K562 (cell line): ENCODE data around the gene TRPM4. TPM values are rescaled to one million over a fixed set of nuclear protein-coding genes. Genes with fewer than 3 reads are reported as not detected.

Experiments
- BACH1 ChIP-seq: fragments of 200-800 bp; sonication (Bioruptor generic); IDR thresholded peaks from 2 replicates; pipeline ENCODE4 v1.6.1; 2016; ENCODE audit warnings: missing genetic modification characterization, missing compliant biosample characterization
- BRF1 ChIP-seq: IDR thresholded peaks from 3 replicates; pipeline ENCODE4 v1.6.1; 2011; ENCODE audit warnings: borderline replicate concordance, mild to moderate bottlenecking; ENCODE audit not compliant: insufficient read length; ENCODE audit errors: extremely low read depth
- COPS2 ChIP-seq: fragments of 450-650 bp; conservative IDR thresholded peaks from 2 replicates; pipeline ENCODE4 v1.6.1; 2016; ENCODE audit warnings: mild to moderate bottlenecking, moderate library complexity
- DMBX1 ChIP-seq: fragments of 250-450 bp; sonication (Bioruptor Pico); IDR thresholded peaks from 2 replicates; pipeline ENCODE4 v1.8.0; 2022; ENCODE audit warnings: inconsistent platforms, mild to moderate bottlenecking, moderate library complexity, borderline replicate concordance
- EGR1 ChIP-seq: fragments of 450-650 bp; conservative IDR thresholded peaks from 2 replicates; pipeline ENCODE4 v1.6.1; 2017; ENCODE audit warnings: mild to moderate bottlenecking
- KHSRP ChIP-seq: fragments of 450-650 bp; IDR thresholded peaks from 2 replicates; pipeline ENCODE4 v1.6.1; 2017
- NFIC ChIP-seq: fragments of 450-650 bp; IDR thresholded peaks from 2 replicates; pipeline ENCODE4 v1.6.1; 2017; ENCODE audit warnings: mild to moderate bottlenecking, inconsistent platforms
- POLR2A ChIP-seq: fragments of 450-650 bp; conservative IDR thresholded peaks from 2 replicates; pipeline ENCODE4 v1.6.1; 2016
- TAL1 ChIP-seq: fragments of 450-650 bp; IDR thresholded peaks from 2 replicates; pipeline ENCODE4 v1.6.1; 2016; ENCODE audit warnings: mild to moderate bottlenecking
- TGIF2 ChIP-seq: sonication (generic); formaldehyde crosslinking; IDR thresholded peaks from 2 replicates; pipeline ENCODE4 v1.8.1; 2022; ENCODE audit warnings: mild to moderate bottlenecking, missing genetic modification reagents, moderate library complexity
- U2AF1 ChIP-seq: fragments of 200-400 bp; formaldehyde crosslinking; optimal IDR thresholded peaks from 2 replicates; pipeline ENCODE3; 2017; ENCODE audit warnings: mild to moderate bottlenecking, low read depth, low read length, moderate library complexity
- ZNF143 ChIP-seq: sonication (generic); formaldehyde crosslinking; IDR thresholded peaks from 2 replicates; pipeline ENCODE4 v1.9.0; 2022; ENCODE audit warnings: mild to moderate bottlenecking, missing genetic modification reagents
- ZNF324 ChIP-seq: fragments of 250-450 bp; sonication (Bioruptor Pico); IDR thresholded peaks from 2 replicates; pipeline ENCODE4 v1.4.0; 2020; ENCODE audit warnings: mild to moderate bottlenecking
- polyA plus RNA-seq, 8 experiments: library from polyadenylated mRNA; depleted of rRNA in 4 of 8; stranded (reverse) in 5 of 8; unstranded in 3 of 8; fragments of >200 nt; fragmentation: Nextera tagmentation in 2 of 8; fragmentation: Illumina TruSeq in 1 of 8; extraction: Ambion mirVana in 2 of 8; extraction: Trizol in 1 of 8; gene quantifications; 2 replicates each; pipeline versions ENCODE4 v1.2.1 to v1.2.3, GENCODE V29; 2011 to 2014; ENCODE audit warnings: inconsistent platforms in 1 of 8, missing spikeins in 1 of 8
- total RNA-seq, 7 experiments: library from RNA; depleted of rRNA in 6 of 7; stranded (reverse); fragments of >200 nt in 6 of 7; fragmentation: Illumina TruSeq in 2 of 7; extraction: Trizol in 2 of 7; gene quantifications; 2 replicates each; pipeline versions ENCODE4 v1.2.1 to v1.2.3, GENCODE V29; 2011 to 2021; ENCODE audit warnings: low replicate concordance in 1 of 7
- TF ChIP-seq, protein P1 (sequence below): fragments of 200-800 bp; sonication (Bioruptor generic); IDR thresholded peaks from 2 replicates; pipeline ENCODE4 v1.6.1; 2017; ENCODE audit warnings: missing genetic modification characterization, missing compliant biosample characterization
- TF ChIP-seq, protein P2 (sequence below): sonication (generic); formaldehyde crosslinking; IDR thresholded peaks from 2 replicates; pipeline ENCODE4 v1.8.0; 2022; ENCODE audit warnings: missing genetic modification reagents, mild to moderate bottlenecking, moderate library complexity, borderline replicate concordance
- TF ChIP-seq, protein P3 (sequence below): fragments of 450-650 bp; IDR thresholded peaks from 2 replicates; pipeline ENCODE4 v1.6.1; 2016; ENCODE audit warnings: mild to moderate bottlenecking
- TF ChIP-seq, protein P4 (sequence below): fragments of 450-650 bp; formaldehyde crosslinking; IDR thresholded peaks from 2 replicates; pipeline ENCODE4 v1.4.0; 2020; ENCODE audit warnings: mild to moderate bottlenecking, moderate library complexity
- TF ChIP-seq, protein P5 (sequence below): fragments of 450-650 bp; IDR thresholded peaks from 2 replicates; pipeline ENCODE4 v1.7.0; 2016; ENCODE audit warnings: borderline replicate concordance
- TF ChIP-seq, protein P6 (sequence below): fragments of 450-650 bp; formaldehyde crosslinking; IDR thresholded peaks from 2 replicates; pipeline ENCODE4 v1.4.0; 2022; ENCODE audit warnings: missing genetic modification characterization

Gene TRPM4
- total and polyA plus RNA-seq, 9 of the 15 experiments (the other 6 are each of a cell fraction or from before 2014, with no cell fraction given): 6.5 to 45.4 (median 15.2) TPM

DNA sequence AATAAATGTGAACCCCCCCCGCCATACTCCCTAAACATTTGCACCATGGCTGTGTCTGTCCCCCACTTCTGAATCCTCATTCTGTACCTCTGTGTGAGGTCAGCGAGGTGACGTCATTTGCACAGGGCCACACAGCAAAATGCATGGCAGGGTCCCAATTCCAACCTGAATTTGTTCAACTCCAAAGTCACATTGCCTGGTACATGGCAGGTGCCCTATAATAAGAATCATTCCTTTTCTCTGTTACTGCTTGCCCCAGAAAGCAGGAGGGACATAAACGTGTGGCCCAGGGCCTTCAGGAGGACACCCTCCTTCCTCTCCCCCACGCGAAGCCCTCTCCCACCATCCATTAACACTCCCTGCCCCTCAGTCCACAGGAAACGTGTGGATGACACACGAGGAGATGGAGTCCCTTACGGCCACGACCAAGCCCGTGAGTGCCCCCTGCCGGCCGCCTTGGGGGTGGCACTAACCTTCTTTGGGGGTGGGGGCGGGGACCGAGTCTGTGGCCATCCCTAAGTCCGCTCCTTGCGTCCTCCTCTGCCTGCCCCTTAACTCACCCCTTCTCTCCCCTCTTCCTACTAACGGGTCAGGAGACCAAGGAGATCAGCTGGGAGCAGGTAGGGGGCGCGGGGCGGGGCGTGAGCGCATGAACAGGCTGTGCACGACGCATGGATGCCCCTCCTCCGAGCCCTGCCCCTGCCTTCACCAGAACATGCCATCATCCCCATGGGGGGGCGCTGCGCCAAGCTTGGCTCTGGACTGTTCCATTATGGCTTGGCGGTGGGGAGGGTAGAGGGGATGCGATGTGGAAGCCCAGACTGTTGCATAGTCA, 11.8 kb upstream of the TRPM4 start (continued):
- TF ChIP-seq ZNF324 (CRISPR knock-in tag) (no peak), EGR1 (peak; percentile 63; the same call in 1 of the 2 replicates), DMBX1 (no peak), TAL1 (no peak), BRF1 (no peak), BACH1 (tag) (no peak), KHSRP (no peak), NFIC (peak; percentile 14; the same call in 1 of the 2 replicates), TGIF2 (CRISPR knock-in tag) (no peak), POLR2A (0 out of 2 replicates have a peak, but pooled peaks have one; percentile 24), COPS2 (no peak), ZNF143 (no peak), U2AF1 (no peak)
- TF ChIP-seq, protein P1, sequence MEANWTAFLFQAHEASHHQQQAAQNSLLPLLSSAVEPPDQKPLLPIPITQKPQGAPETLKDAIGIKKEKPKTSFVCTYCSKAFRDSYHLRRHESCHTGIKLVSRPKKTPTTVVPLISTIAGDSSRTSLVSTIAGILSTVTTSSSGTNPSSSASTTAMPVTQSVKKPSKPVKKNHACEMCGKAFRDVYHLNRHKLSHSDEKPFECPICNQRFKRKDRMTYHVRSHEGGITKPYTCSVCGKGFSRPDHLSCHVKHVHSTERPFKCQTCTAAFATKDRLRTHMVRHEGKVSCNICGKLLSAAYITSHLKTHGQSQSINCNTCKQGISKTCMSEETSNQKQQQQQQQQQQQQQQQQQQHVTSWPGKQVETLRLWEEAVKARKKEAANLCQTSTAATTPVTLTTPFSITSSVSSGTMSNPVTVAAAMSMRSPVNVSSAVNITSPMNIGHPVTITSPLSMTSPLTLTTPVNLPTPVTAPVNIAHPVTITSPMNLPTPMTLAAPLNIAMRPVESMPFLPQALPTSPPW (CRISPR knock-in tag): peak; percentile 80
- TF ChIP-seq, protein P2, sequence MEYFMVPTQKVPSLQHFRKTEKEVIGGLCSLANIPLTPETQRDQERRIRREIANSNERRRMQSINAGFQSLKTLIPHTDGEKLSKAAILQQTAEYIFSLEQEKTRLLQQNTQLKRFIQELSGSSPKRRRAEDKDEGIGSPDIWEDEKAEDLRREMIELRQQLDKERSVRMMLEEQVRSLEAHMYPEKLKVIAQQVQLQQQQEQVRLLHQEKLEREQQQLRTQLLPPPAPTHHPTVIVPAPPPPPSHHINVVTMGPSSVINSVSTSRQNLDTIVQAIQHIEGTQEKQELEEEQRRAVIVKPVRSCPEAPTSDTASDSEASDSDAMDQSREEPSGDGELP (CRISPR knock-in tag): peak; percentile 96
- TF ChIP-seq, protein P3, sequence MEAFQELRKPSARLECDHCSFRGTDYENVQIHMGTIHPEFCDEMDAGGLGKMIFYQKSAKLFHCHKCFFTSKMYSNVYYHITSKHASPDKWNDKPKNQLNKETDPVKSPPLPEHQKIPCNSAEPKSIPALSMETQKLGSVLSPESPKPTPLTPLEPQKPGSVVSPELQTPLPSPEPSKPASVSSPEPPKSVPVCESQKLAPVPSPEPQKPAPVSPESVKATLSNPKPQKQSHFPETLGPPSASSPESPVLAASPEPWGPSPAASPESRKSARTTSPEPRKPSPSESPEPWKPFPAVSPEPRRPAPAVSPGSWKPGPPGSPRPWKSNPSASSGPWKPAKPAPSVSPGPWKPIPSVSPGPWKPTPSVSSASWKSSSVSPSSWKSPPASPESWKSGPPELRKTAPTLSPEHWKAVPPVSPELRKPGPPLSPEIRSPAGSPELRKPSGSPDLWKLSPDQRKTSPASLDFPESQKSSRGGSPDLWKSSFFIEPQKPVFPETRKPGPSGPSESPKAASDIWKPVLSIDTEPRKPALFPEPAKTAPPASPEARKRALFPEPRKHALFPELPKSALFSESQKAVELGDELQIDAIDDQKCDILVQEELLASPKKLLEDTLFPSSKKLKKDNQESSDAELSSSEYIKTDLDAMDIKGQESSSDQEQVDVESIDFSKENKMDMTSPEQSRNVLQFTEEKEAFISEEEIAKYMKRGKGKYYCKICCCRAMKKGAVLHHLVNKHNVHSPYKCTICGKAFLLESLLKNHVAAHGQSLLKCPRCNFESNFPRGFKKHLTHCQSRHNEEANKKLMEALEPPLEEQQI: no peak
- TF ChIP-seq, protein P4, sequence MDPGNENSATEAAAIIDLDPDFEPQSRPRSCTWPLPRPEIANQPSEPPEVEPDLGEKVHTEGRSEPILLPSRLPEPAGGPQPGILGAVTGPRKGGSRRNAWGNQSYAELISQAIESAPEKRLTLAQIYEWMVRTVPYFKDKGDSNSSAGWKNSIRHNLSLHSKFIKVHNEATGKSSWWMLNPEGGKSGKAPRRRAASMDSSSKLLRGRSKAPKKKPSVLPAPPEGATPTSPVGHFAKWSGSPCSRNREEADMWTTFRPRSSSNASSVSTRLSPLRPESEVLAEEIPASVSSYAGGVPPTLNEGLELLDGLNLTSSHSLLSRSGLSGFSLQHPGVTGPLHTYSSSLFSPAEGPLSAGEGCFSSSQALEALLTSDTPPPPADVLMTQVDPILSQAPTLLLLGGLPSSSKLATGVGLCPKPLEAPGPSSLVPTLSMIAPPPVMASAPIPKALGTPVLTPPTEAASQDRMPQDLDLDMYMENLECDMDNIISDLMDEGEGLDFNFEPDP (CRISPR knock-in tag): no peak
- TF ChIP-seq, protein P5, sequence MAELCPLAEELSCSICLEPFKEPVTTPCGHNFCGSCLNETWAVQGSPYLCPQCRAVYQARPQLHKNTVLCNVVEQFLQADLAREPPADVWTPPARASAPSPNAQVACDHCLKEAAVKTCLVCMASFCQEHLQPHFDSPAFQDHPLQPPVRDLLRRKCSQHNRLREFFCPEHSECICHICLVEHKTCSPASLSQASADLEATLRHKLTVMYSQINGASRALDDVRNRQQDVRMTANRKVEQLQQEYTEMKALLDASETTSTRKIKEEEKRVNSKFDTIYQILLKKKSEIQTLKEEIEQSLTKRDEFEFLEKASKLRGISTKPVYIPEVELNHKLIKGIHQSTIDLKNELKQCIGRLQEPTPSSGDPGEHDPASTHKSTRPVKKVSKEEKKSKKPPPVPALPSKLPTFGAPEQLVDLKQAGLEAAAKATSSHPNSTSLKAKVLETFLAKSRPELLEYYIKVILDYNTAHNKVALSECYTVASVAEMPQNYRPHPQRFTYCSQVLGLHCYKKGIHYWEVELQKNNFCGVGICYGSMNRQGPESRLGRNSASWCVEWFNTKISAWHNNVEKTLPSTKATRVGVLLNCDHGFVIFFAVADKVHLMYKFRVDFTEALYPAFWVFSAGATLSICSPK: no peak
- TF ChIP-seq, protein P6, sequence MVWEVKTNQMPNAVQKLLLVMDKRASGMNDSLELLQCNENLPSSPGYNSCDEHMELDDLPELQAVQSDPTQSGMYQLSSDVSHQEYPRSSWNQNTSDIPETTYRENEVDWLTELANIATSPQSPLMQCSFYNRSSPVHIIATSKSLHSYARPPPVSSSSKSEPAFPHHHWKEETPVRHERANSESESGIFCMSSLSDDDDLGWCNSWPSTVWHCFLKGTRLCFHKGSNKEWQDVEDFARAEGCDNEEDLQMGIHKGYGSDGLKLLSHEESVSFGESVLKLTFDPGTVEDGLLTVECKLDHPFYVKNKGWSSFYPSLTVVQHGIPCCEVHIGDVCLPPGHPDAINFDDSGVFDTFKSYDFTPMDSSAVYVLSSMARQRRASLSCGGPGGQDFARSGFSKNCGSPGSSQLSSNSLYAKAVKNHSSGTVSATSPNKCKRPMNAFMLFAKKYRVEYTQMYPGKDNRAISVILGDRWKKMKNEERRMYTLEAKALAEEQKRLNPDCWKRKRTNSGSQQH (CRISPR knock-in tag): peak; percentile 4; the same call in 1 of the 2 replicates
